ENCODE data around the gene CCDC187. TPM values are rescaled to one million over a fixed set of nuclear protein-coding genes. Genes with fewer than 3 reads are reported as not detected.

CCDC187 gene
- total and polyA plus RNA-seq, 2 of the 13 experiments (the other 11 are each of a cell fraction or from before 2014, with no cell fraction given): 0.03 to 0.13 TPM

DNA sequence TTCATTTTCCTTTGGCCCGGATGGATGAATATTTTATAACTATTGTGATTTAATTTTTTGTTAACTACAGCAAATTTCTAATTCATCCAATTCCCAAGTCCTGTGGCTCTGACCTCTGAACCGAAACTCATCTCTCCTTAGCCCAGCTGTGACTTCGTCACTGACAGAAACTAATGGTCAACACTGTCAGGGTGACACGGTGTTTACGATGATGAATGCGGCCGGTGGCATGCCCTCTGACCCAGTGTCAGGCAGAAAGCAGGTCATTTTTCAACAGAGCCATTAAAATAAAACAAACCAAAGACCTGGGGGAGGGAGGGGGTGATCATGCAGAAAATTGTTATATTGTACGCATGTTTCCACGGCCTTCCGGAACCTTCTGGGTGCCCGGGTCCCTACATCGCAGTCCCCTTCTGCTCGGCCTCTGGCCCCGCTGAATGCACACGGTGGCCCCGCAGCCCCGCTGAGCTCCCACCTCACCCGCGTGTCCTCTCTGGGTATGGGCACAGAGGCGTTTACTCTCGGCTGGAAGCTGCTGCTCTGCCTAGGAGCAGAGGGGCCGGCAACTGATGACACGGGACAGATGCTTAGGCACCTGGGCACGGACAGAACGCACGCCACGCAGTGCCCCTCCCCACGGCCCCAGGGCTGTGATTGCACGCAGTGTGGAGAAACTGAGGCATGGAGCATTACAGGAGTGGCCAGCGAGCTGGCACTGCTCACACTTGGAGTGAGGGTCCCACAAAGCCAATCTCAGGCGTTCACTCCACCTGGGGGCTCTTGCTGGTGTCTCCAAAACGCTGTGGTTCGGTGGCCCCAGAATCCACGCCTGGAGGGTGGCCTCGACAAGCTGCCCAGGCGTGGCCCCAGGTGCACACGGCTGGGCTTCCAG, 8.1 kb downstream of the CCDC187 start (continued):
- no peak for TF ChIP-seq CTCF (CRISPR knock-in tag; IDR thresholded peaks at IDR 0.05)
- no peak for TF ChIP-seq ESRRA (CRISPR knock-in tag; IDR thresholded peaks at IDR 0.05; ENCODE audit: low read depth)
- TF ChIP-seq SOX6 (IDR thresholded peaks at IDR 0.05): no peak
- TF ChIP-seq SOX6 (CRISPR knock-in tag; IDR thresholded peaks at IDR 0.05): 0 out of 2 replicates have a peak, but pooled peaks have one; percentile 20
- peak; percentile 17; the same call in 1 of the 2 replicates for TF ChIP-seq RXRA (CRISPR knock-in tag; IDR thresholded peaks at IDR 0.05)
- TF ChIP-seq MAFF (IDR thresholded peaks at IDR 0.05; ENCODE audit: low read depth, low read length): peak; percentile 43
- no peak for TF ChIP-seq ZNF556 (CRISPR knock-in tag; IDR thresholded peaks at IDR 0.05; ENCODE audit: borderline replicate concordance)
- 0 out of 2 replicates have a peak, but pooled peaks have one; percentile 32 for TF ChIP-seq IKZF5 (CRISPR knock-in tag; IDR thresholded peaks at IDR 0.05)
- no peak for TF ChIP-seq CENPT (CRISPR knock-in tag; IDR thresholded peaks at IDR 0.05; ENCODE audit: low read depth)
- TF ChIP-seq, protein P1, sequence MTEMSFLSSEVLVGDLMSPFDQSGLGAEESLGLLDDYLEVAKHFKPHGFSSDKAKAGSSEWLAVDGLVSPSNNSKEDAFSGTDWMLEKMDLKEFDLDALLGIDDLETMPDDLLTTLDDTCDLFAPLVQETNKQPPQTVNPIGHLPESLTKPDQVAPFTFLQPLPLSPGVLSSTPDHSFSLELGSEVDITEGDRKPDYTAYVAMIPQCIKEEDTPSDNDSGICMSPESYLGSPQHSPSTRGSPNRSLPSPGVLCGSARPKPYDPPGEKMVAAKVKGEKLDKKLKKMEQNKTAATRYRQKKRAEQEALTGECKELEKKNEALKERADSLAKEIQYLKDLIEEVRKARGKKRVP (CRISPR knock-in tag; IDR thresholded peaks at IDR 0.05): 0 out of 4 replicates have a peak, but pooled peaks of 1 of the 2 experiments have one; percentile 13
- no peak for TF ChIP-seq ZFP36 (IDR thresholded peaks at IDR 0.05; ENCODE audit: borderline replicate concordance, low read depth, low read length, partially characterized antibody)
- TF ChIP-seq AKNA (CRISPR knock-in tag; IDR thresholded peaks at IDR 0.05; ENCODE audit: borderline replicate concordance): no peak
- no peak for TF ChIP-seq TP53 (CRISPR knock-in tag; conservative IDR thresholded peaks at IDR 0.05)
- no peak for TF ChIP-seq ATF3 (CRISPR knock-in tag; IDR thresholded peaks at IDR 0.05)
- no peak for TF ChIP-seq ZIK1 (CRISPR knock-in tag; IDR thresholded peaks at IDR 0.05; ENCODE audit: borderline replicate concordance, low read depth)
- TF ChIP-seq NR2F1 (CRISPR knock-in tag; IDR thresholded peaks at IDR 0.05): peak; percentile 48 to 78; a peak in 3 of 4 replicates
- no peak for TF ChIP-seq ZMAT3 (CRISPR knock-in tag; conservative IDR thresholded peaks at IDR 0.05)
- peak; percentile 93 for TF ChIP-seq SAP130 (CRISPR knock-in tag; IDR thresholded peaks at IDR 0.05; ENCODE audit: low read depth)
- TF ChIP-seq FOXP1 (IDR thresholded peaks at IDR 0.05): no peak
- TF ChIP-seq FOXP1 (CRISPR knock-in tag; IDR thresholded peaks at IDR 0.05): peak; percentile 70
